D341Med (cell line): ENCODE data around the gene GSDMA.

ENCODE experiments used
- DNase-seq: peaks from one replicate; pipeline ENCODE4 v3.0.0; 2012; ENCODE audit warnings: low spot score

GSDMA gene

GRCh38 chr17:40022497-40022896 lies 59.7 kb downstream of the GSDMA start:
- DNase-seq: peak; percentile 27

GRCh38 chr17:40022961-40023541 lies 60.2 kb downstream of the GSDMA start:
- peak; percentile 27 for DNase-seq

GRCh38 chr17:40023590-40024292 lies 60.9 kb downstream of the GSDMA start:
- DNase-seq: peak; percentile 18

- no peak for DNase-seq
Measured at GRCh38 chr17:40024901-40025300, 62.1 kb downstream of the GSDMA start.

- DNase-seq: no peak
Measured at GRCh38 chr17:40025559-40025958, 62.8 kb downstream of the GSDMA start.

- DNase-seq: peak; percentile 18
Measured at GRCh38 chr17:40025991-40026815, 63.4 kb downstream of the GSDMA start.

- peak; percentile 97 for DNase-seq
Measured at GRCh38 chr17:40026816-40027613, 64.2 kb downstream of the GSDMA start.
